Glomerular endothelial cell (primary cell): Measurements from ENCODE around the gene NDUFA7. TPM values are rescaled to one million over a fixed set of nuclear protein-coding genes. Genes with fewer than 3 reads are reported as not detected.
"Not testable (repeated sequence)": the region's sequence is repeated elsewhere in the genome, so short reads cannot be mapped to it uniquely, and the experiment has no call there.

Experiments used
- DNase-seq: peaks from one replicate; pipeline ENCODE4 v3.0.0-alpha.2; 2011; ENCODE audit warnings: low read depth, low spot score; ENCODE audit errors: extremely low read depth
- total RNA-seq: library from RNA; depleted of rRNA; stranded (reverse); fragments of >200 nt; gene quantifications from 2 replicates; pipeline ENCODE4 v1.2.3, GENCODE V29; 2015

The NDUFA7 gene
- total RNA-seq, 1 donor from 2014 or later: 56.3 TPM

GRCh38 chr19:8321986-8322637 lies 937 bp upstream of the NDUFA7 start:
- no peak for DNase-seq

DNA sequence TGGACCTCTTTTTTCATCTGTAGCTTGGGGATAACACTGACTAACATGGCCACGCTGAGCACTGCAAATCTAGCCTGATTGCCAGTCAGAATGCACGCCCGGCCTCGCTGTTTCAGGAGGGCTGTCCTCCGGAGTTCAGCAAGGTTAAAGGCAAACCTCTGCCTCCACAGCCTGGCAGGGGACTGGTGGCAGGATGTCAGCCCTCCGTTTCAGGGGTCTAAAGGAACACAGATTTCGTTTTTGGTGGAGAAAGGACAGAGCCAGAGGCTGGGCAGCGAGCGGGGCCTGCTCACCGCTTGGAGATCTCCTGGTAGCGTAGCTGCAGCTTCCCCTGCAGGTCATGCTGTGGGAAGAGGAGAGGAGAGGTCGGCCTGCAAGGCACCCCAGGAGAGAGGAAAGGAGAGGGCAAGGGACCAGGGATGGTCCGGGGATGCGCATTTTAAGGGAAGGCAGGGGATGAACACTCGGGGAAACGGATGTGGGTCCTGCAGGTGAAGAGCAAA lies 560 bp downstream of the NDUFA7 start:
- DNase-seq: no peak

DNA sequence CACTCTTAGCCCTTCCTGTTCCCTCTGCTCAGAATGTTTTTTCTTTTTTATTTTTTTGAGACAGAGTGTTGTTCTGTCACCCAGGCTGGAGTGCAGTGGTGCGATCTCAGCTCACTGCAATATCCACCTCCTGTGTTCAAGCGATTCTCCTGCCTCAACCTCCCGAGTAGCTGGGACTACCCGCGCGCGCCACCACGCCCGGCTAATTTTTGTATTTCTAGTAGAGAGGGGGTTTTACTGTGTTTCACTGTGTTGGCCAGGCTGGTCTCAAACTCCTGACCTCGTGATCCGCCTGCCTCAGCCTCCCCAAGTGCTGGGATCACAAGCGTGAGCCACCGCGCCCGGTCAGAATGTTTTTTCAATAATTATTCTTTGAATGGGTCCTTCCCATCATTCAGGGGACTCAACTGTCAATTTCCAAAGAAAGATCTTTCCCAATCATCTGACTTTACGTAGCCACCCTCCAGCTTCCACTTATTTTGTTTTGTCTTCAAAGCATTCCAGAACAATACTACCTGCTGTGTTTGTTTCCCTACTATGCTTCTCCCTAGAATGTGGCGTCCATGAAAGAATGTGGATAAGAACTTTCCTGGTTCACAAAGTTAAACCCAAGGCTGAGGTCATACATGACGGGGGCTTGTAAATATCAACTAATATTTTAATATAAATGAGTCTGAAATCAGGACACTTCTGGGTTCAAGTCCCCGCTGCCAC lies 1.2 kb downstream of the NDUFA7 start:
- DNase-seq: no peak

GRCh38 chr19:8318835-8319234 lies 2.3 kb downstream of the NDUFA7 start:
- DNase-seq: not testable (repeated sequence)

- no peak for DNase-seq
These were observed 4.6 kb downstream of the NDUFA7 start for GRCh38 chr19:8316351-8317125.

- DNase-seq: not testable (repeated sequence)
These were observed 6.1 kb downstream of the NDUFA7 start for GRCh38 chr19:8314981-8315640.

DNA sequence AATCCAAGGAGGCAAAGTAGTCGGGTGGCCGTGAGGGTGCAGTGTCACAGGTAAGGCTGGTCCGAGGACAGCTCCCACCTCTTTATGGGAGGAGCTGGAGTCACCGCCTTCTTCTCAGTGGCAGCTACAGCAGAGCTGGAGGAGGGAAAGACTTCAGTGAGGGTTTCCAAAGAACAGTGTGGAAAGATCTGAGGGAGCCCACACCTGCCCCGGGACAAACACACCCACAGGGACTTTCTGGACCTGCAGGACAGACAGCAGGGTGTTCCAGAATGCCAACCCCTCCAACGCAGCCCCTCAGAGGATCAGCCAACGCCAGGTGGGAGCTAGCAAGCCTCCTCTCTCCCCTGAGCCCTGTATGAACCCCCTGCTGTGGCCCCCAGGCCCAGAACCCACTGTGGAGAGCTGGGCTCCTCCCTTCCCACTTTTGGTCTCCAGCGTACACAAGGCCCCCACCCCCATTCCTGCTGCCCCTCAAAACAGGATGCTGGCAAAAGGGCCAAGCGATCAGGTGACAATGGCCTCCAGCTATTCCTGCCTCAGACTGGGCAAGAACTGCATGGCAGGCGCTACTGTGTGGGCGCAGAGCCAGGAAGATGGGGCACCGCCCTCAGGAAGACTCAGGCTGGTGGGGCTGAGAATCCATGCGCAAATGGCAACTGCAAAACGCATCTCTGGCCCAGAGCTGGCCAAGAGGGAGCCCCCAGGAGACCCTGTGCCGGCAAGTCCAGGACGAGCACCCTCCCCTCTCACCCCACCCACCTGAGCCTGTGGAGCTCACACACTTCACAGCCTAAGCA lies 9.5 kb downstream of the NDUFA7 start:
- DNase-seq: no peak

- no peak for DNase-seq
These were observed 10.7 kb downstream of the NDUFA7 start for GRCh38 chr19:8310342-8311055.

GRCh38 chr19:8308891-8309291 lies 12.3 kb downstream of the NDUFA7 start:
- no peak for DNase-seq

- peak; percentile 68 for DNase-seq
These were observed 13.0 kb downstream of the NDUFA7 start, which contains the start of gene CD320 for GRCh38 chr19:8307965-8308866. CD320 (minus strand) TSS chr19:8308358; CDS start chr19:8308290, 68 bp downstream.

DNA sequence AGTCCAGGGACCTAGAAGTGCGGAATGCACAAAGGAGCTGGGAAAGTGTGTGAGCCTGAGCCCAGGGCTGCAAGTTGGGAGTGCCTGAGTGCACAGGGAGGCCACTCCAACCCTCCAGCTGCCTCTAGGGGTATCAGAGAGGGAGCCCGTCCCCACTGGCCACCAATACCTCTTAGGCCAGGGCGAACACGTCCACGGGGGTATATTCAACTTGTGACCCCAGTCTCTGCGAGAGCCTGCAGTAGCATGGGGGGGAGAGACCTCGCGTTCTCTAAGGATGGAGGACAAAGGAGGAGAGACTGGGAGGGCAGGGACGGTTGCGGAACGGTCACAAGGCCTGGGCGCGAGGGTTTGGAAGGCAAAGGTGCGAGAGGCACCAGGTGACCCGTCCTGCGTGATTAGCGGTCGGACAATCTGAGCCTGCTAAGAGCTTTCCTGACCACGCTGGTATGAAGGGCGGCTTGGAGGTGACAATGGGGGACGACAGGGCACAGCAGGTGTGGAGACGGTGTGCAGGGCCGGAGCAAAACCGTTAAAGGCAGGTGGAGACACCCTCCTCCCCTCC lies 13.7 kb downstream of the NDUFA7 start:
- no peak for DNase-seq

GRCh38 chr19:8306235-8307054 lies 14.7 kb downstream of the NDUFA7 start:
- DNase-seq: no peak

DNA sequence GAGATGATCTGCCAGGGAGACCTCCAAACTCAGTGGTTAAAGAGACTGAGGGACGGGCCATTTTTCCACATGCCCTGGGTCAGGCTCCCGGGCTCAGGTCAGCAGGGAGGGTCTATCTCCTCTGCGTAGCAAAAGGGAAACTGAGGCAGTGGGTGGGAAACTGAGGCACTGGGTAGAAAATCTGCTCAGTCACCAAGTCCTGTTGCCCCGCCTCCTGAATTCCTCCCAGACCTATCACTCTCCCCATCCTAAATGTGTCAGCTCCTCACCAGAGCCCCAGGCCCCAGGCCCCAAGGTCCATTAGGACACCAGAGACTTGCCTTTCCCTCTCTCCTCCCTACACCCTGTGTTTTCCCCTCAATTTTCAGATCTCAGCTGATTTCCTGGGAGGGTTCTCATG lies 15.4 kb downstream of the NDUFA7 start:
- no peak for DNase-seq

DNA sequence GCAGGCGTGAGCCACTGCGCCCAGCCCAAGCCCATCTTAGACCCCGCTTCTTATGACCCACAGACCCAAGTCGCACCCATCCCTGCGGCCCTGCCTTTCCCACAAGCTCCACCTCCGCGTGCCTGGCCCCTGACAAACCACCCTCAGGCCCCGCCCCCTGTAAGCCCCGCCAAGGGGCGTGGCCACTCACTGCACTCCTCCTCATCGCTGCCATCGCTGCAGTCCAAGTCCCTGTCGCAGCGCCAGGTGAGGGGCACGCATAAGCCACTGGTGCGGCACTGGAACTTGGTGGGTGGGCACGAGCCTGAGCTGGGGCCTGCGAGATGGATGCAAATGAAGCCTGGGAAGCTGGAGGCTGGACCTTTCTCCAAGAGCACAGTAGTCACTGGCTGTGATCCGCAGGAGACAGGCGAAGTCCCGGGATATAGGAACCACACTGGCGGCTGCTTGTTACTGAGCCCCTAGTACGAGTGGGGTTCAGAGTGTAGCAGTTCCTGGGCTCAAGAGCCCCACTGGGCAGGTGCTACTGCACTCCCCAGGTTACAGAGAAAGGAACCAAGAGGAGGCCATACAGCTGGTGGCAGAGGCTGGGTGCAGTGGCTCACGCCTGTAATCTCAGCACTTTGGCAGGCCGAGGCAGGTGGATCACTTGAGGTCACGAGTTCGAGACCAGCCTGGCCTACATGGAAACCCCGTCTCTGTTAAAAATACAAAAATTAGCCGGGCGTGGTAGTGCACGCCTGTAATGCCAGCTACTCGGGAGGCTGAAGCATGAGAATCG lies 16.1 kb downstream of the NDUFA7 start:
- no peak for DNase-seq

DNA sequence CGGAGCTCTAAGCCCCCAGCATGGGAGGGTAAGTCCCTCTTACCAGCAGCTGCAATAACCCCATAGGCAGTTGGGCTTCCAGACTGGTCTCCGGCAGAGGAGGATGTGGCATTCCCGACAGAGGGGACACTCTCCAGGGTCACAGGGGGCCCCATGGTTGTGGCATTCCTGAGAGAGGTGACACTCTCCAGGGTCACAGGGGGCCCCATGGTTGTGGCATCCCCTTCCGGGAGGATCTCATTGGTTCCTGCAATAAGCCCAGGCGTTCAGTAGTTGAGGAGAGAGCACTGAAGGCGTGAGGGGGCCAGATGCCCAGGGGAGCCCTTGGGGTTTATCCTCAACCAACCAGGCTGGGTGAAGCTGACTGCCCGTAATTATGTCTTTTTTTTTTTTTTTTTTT lies 18.4 kb downstream of the NDUFA7 start:
- DNase-seq: no peak

- no peak for DNase-seq
These were observed 18.9 kb downstream of the NDUFA7 start for GRCh38 chr19:8302357-8302691.

DNA sequence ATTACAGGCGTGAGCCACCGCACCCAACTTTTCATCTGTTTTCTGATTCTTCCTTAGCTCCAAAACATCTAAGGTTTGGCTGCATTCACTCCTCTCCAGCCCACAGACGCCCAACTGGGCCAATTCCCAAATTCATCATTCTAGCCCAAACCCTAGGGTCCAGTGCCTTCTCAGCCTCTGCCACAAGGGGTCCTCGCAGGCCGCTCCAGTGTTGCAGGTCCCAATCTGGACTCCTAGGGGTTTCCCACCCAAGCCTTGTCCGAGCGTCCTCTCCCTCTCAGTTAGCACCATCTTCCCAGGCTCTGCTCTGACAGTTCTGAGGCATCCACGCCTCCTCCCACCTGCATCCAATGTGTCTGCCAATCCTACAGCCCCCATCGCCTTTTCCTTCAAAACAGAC lies 29.8 kb downstream of the NDUFA7 start:
- not testable (repeated sequence) for DNase-seq
